ENCODE results near the gene CD99L2.

DNA sequence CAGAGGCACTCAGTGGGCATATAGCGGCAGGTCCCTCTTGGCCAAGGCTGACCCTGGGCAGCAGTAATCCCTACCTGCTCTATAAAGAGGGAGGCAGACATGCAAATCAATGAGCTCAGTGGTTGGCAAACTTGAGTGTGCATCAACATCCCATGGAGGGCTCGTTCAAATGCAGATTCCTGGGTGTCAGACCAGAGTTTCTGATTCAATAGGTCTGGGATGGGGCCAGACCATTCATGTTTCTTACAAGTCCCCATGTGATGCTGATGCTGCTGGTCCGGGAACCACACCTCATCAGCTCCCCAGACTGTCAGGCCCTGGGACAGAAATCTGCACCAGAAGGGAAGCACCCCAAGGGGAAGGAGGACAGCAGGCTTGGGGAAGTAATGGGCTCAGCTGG lies 45.8 kb upstream of the CD99L2 start:
- TF ChIP-seq EZH2phosphoT487 (IDR thresholded peaks at IDR 0.05; ENCODE audit: insufficient read depth, low read depth) (no peak), EZH2 (IDR thresholded peaks at IDR 0.05; ENCODE audit: insufficient read depth, poor library complexity, severe bottlenecking) (no peak)

All from GM23248 (cell line).